K562 (cell line): ENCODE results near the gene MYL12B. TPM values are rescaled to one million over a fixed set of nuclear protein-coding genes. Genes with fewer than 3 reads are reported as not detected.
A peak's percentile ranks its signal among the peaks of the same experiment; 100 is the strongest.

Source experiments
- BCOR ChIP-seq: fragments of 450-650 bp; IDR thresholded peaks from 2 replicates; pipeline ENCODE4 v1.6.1; 2016
- BHLHE40 ChIP-seq: IDR thresholded peaks from 2 replicates; pipeline ENCODE4 v1.6.1; 2011; ENCODE audit warnings: low read length, improper control_type of control experiment
- ELF4 ChIP-seq: fragments of 450-650 bp; formaldehyde crosslinking; IDR thresholded peaks from 2 replicates; pipeline ENCODE4 v1.4.0; 2022; ENCODE audit warnings: missing genetic modification characterization
- FOXP1 ChIP-seq: sonication (generic); formaldehyde crosslinking; IDR thresholded peaks from 2 replicates; pipeline ENCODE4 v1.8.0; 2022; ENCODE audit warnings: mild to moderate bottlenecking, missing genetic modification reagents
- JUN ChIP-seq, 2 experiments: sonication (generic) in 1 of 2; formaldehyde crosslinking in 1 of 2; IDR thresholded peaks; 2 replicates each; pipeline versions ENCODE4 v1.6.1 to v1.8.0; 2012 to 2022; ENCODE audit warnings: borderline replicate concordance in 2 of 2, mild to moderate bottlenecking in 2 of 2, improper control_type of control experiment in 1 of 2, low read depth in 1 of 2, low read length in 1 of 2, missing genetic modification reagents in 1 of 2
- JUND ChIP-seq, 2 experiments: IDR thresholded peaks; 2 replicates in 1 of 2; 3 replicates in 1 of 2; pipeline ENCODE4 v1.6.1; 2011; ENCODE audit warnings: borderline replicate concordance in 2 of 2, low read depth in 2 of 2, low read length in 2 of 2, improper control_type of control experiment in 1 of 2, missing biosample characterization in 1 of 2, missing genetic modification characterization in 1 of 2, missing genetic modification reagents in 1 of 2
- MECOM ChIP-seq: fragments of 250-450 bp; sonication (Bioruptor Pico); IDR thresholded peaks from 2 replicates; pipeline ENCODE4 v1.8.0; 2022; ENCODE audit warnings: inconsistent platforms
- NCOA1 ChIP-seq: fragments of 450-650 bp; IDR thresholded peaks from 2 replicates; pipeline ENCODE4 v1.6.1; 2016; ENCODE audit warnings: low read depth
- NFE2L1 ChIP-seq: fragments of 450-650 bp; IDR thresholded peaks from 2 replicates; pipeline ENCODE4 v1.6.1; 2016; ENCODE audit warnings: missing genetic modification characterization, low read depth, mild to moderate bottlenecking, missing compliant biosample characterization, moderate library complexity, borderline replicate concordance
- PBX2 ChIP-seq, 2 experiments: IDR thresholded peaks in 1 of 2; conservative IDR thresholded peaks in 1 of 2; 2 replicates each; pipeline ENCODE4 v1.6.1; 2016; ENCODE audit warnings: low read depth in 2 of 2, mild to moderate bottlenecking in 1 of 2, missing compliant biosample characterization in 1 of 2, missing genetic modification characterization in 1 of 2, moderate library complexity in 1 of 2
- SLC30A9 ChIP-seq: fragments of 250-450 bp; sonication (Bioruptor Pico); IDR thresholded peaks from 2 replicates; pipeline ENCODE4 v1.8.0; 2022; ENCODE audit warnings: mild to moderate bottlenecking, moderate library complexity
- SRSF3 ChIP-seq: fragments of 200-400 bp; formaldehyde crosslinking; IDR thresholded peaks from 2 replicates; pipeline ENCODE4 v1.6.1; 2016; ENCODE audit warnings: mild to moderate bottlenecking, low read length, moderate library complexity; ENCODE audit not compliant: insufficient read depth
- TBL1XR1 ChIP-seq, 2 experiments: IDR thresholded peaks; 2 replicates each; pipeline ENCODE4 v1.6.1; 2012; ENCODE audit warnings: improper control_type of control experiment in 2 of 2, low read length in 2 of 2, mild to moderate bottlenecking in 1 of 2
- TEAD2 ChIP-seq: fragments of 450-650 bp; IDR thresholded peaks from 2 replicates; pipeline ENCODE4 v1.6.1; 2016; ENCODE audit warnings: missing genetic modification characterization, control low read depth, missing compliant biosample characterization
- ZC3H11A ChIP-seq: IDR thresholded peaks from 2 replicates; pipeline ENCODE4 v1.6.1; 2012; ENCODE audit warnings: low read depth, low read length, improper control_type of control experiment
- ZNF561 ChIP-seq: fragments of 450-650 bp; formaldehyde crosslinking; conservative IDR thresholded peaks from 2 replicates; pipeline ENCODE4 v1.4.0; 2020; ENCODE audit warnings: mild to moderate bottlenecking, moderate library complexity
- polyA plus RNA-seq, 8 experiments: library from polyadenylated mRNA; depleted of rRNA in 4 of 8; stranded (reverse) in 5 of 8; unstranded in 3 of 8; fragments of >200 nt; fragmentation: Nextera tagmentation in 2 of 8; fragmentation: Illumina TruSeq in 1 of 8; extraction: Ambion mirVana in 2 of 8; extraction: Trizol in 1 of 8; gene quantifications; 2 replicates each; pipeline versions ENCODE4 v1.2.1 to v1.2.3, GENCODE V29; 2011 to 2014; ENCODE audit warnings: inconsistent platforms in 1 of 8, missing spikeins in 1 of 8
- total RNA-seq, 7 experiments: library from RNA; depleted of rRNA in 6 of 7; stranded (reverse); fragments of >200 nt in 6 of 7; fragmentation: Illumina TruSeq in 2 of 7; extraction: Trizol in 2 of 7; gene quantifications; 2 replicates each; pipeline versions ENCODE4 v1.2.1 to v1.2.3, GENCODE V29; 2011 to 2021; ENCODE audit warnings: low replicate concordance in 1 of 7
- TF ChIP-seq, protein P1 (sequence below): fragments of 250-450 bp; sonication (Bioruptor Pico); IDR thresholded peaks from 2 replicates; pipeline ENCODE4 v1.5.0; 2020; ENCODE audit warnings: mild to moderate bottlenecking
- TF ChIP-seq, protein P2 (sequence below): fragments of 450-650 bp; IDR thresholded peaks from 2 replicates; pipeline ENCODE4 v1.6.1; 2018; ENCODE audit warnings: mild to moderate bottlenecking, low read depth; ENCODE audit not compliant: partially characterized antibody
- TF ChIP-seq, protein P3 (sequence below): fragments of 250-450 bp; sonication (Bioruptor Pico); IDR thresholded peaks from 2 replicates; pipeline ENCODE4 v1.8.0; 2022; ENCODE audit warnings: inconsistent platforms

MYL12B gene
- total and polyA plus RNA-seq, 9 of the 15 experiments (the other 6 are each of a cell fraction or from before 2014, with no cell fraction given): 220 to 995 (median 463) TPM

DNA sequence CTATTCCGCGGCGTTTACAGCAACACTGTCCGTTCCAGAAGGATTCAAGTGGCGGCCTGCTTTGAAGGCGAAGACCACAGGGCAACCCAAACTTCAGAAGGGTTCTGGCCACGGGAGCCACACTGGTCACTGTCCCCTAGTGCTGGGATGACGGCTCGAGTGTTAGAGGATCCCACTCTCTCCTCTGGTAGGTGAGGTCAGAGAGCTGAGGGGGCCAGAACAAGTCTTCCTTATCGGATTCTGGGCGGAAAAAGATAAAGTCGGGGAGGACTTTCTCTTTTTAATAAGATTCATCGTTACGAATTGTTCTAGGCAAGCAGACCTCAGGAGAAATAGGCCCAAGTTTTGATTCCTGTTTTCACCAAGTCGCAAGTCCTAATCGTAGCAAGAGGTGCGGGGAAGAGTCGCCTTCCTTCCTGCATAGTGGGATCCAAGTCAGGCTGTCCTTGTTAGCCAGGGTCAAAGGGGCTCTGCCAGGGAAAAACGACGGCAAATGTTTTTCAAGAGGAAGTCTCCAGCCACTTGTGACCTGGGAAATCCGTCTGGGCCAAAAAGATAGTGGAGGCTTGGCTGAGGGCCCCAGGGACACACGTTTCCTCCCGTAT lies 15.2 kb upstream of the MYL12B start (continued):
- TF ChIP-seq PBX2 (CRISPR knock-in tag; IDR thresholded peaks at IDR 0.05; ENCODE audit: low read depth) (no peak), PBX2 (tag; conservative IDR thresholded peaks at IDR 0.05; ENCODE audit: low read depth) (no peak), ZNF561 (no peak), JUN (IDR thresholded peaks at IDR 0.05; ENCODE audit: borderline replicate concordance, low read depth, low read length) (peak; percentile 71; the same call in 1 of the 2 replicates), JUN (CRISPR knock-in tag; IDR thresholded peaks at IDR 0.05; ENCODE audit: borderline replicate concordance) (peak; percentile 79; the same call in 1 of the 2 replicates), ELF4 (CRISPR knock-in tag) (0 out of 2 replicates have a peak, but pooled peaks have one; percentile 30), NCOA1 (peak; percentile 56), SLC30A9 (CRISPR knock-in tag) (no peak), NFE2L1 (tag) (no peak), BCOR (peak; percentile 37; the same call in 1 of the 2 replicates), FOXP1 (peak; percentile 44), ZC3H11A (no peak), BHLHE40 (peak; percentile 80), JUND (IDR thresholded peaks at IDR 0.05; ENCODE audit: borderline replicate concordance, low read depth, low read length) (peak; percentile 86), JUND (tag; IDR thresholded peaks at IDR 0.05; ENCODE audit: borderline replicate concordance, low read depth, low read length) (peak; percentile 77; the same call in 2 of the 3 replicates), TEAD2 (no peak), MECOM (CRISPR knock-in tag) (peak; percentile 59; the same call in 1 of the 2 replicates), TBL1XR1 (IDR thresholded peaks at IDR 0.05; ENCODE audit: low read length in 2 of 2) (peak; percentile 39 to 66; a peak in 3 of 4 replicates), SRSF3 (no peak)
- TF ChIP-seq, protein P1, sequence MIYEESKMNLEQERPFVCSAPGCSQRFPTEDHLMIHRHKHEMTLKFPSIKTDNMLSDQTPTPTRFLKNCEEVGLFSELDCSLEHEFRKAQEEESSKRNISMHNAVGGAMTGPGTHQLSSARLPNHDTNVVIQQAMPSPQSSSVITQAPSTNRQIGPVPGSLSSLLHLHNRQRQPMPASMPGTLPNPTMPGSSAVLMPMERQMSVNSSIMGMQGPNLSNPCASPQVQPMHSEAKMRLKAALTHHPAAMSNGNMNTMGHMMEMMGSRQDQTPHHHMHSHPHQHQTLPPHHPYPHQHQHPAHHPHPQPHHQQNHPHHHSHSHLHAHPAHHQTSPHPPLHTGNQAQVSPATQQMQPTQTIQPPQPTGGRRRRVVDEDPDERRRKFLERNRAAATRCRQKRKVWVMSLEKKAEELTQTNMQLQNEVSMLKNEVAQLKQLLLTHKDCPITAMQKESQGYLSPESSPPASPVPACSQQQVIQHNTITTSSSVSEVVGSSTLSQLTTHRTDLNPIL (CRISPR knock-in tag): peak; percentile 12; the same call in 1 of the 2 replicates
- TF ChIP-seq, protein P2, sequence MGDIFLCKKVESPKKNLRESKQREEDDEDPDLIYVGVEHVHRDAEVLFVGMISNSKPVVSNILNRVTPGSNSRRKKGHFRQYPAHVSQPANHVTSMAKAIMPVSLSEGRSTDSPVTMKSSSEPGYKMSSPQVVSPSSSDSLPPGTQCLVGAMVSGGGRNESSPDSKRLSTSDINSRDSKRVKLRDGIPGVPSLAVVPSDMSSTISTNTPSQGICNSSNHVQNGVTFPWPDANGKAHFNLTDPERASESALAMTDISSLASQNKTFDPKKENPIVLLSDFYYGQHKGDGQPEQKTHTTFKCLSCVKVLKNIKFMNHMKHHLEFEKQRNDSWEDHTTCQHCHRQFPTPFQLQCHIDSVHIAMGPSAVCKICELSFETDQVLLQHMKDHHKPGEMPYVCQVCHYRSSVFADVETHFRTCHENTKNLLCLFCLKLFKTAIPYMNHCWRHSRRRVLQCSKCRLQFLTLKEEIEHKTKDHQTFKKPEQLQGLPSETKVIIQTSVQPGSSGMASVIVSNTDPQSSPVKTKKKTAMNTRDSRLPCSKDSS: no peak
- TF ChIP-seq, protein P3, sequence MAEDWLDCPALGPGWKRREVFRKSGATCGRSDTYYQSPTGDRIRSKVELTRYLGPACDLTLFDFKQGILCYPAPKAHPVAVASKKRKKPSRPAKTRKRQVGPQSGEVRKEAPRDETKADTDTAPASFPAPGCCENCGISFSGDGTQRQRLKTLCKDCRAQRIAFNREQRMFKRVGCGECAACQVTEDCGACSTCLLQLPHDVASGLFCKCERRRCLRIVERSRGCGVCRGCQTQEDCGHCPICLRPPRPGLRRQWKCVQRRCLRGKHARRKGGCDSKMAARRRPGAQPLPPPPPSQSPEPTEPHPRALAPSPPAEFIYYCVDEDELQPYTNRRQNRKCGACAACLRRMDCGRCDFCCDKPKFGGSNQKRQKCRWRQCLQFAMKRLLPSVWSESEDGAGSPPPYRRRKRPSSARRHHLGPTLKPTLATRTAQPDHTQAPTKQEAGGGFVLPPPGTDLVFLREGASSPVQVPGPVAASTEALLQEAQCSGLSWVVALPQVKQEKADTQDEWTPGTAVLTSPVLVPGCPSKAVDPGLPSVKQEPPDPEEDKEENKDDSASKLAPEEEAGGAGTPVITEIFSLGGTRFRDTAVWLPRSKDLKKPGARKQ (CRISPR knock-in tag): no peak
